GM18909 (cell line): ENCODE results near the gene CAD.
"Not testable (repeated sequence)": the region's sequence is repeated elsewhere in the genome, so short reads cannot be mapped to it uniquely, and the experiment has no call there.

Source experiments
- ATAC-seq: cut with Tn5 transposase; IDR thresholded peaks from one replicate; pipeline ENCODE4 v1.9.1; 2021; ENCODE audit warnings: mild to moderate bottlenecking; ENCODE audit not compliant: unreplicated experiment, poor library complexity

Gene CAD

GRCh38 chr2:27217173-27218121, at the start of gene CAD:
Gene CAD, plus strand, starts transcription at chr2:27217369. Its CDS starts 183 bp downstream, at chr2:27217552.
- ATAC-seq = peak; percentile 74

- no peak for ATAC-seq
These were observed 46.4 kb upstream of the CAD start for GRCh38 chr2:27170581-27171337.

GRCh38 chr2:27171351-27171848, 45.8 kb upstream of the CAD start:
- ATAC-seq = no peak

DNA sequence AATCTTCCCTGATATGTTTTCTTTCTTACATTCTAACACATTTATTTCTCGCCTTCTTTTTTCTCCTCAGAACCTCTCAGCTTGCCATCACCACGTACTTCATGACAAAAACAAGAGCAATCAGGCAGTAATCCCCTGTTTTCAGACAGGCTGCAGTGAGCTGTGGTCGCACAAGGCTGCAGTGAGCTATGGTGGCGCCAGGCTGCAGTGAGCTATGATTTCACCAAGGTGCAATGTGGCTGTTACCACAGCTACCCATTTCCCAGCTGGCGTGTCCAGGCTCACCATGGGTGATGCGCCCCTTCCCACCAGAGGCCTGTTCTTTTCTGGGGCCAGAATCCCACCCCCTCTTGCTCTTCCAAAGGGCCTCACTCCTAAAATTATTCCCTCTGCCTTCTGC, 42.5 kb upstream of the CAD start:
- no peak for ATAC-seq

GRCh38 chr2:27175330-27175729, 41.8 kb upstream of the CAD start:
- no peak for ATAC-seq

DNA sequence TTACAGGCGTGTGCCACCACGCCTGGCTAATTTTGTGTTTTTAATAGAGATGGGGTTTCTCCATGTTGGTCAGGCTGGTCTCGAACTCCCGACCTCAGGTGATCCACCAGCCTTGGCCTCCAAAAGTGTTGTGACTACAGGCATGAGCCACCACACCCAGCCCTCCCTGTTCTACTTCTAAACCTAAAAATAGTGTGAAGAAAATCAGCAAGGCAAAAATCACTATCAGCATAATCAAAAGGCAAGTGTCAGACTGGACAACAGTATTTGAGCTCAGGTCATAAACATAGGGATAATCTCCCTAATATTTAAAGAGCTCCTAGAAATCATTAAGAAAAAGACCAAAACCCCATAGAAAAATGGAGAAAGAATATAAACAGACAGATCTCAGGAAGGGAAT, 41.4 kb upstream of the CAD start:
- ATAC-seq = not testable (repeated sequence)

GRCh38 chr2:27177441-27178351, 39.5 kb upstream of the CAD start:
- no peak for ATAC-seq

DNA sequence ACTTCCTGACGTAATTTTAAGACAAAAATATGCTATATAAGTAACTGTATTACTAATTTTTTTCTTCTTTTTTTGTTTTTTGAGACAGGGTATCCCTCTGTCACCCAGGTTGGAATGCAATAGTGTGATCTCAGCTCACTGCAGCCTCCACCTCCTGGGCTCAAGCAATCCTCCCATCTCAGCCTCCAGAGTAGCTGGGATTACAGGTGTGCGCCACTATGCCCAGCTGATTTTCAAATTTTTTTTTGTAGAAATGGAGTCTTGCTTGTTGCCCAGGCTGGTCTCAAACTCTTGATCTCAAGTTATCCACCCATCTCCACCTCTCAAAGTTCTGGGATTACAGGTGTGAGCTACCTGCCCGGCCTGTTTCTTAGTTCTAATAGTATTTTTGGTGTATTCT, 38.7 kb upstream of the CAD start:
- ATAC-seq = no peak

- no peak for ATAC-seq
These were observed 37.7 kb upstream of the CAD start for GRCh38 chr2:27179344-27180000.

GRCh38 chr2:27182346-27182745, 34.8 kb upstream of the CAD start:
- no peak for ATAC-seq

- ATAC-seq = no peak
These were observed 33.1 kb upstream of the CAD start for GRCh38 chr2:27184115-27184514.

DNA sequence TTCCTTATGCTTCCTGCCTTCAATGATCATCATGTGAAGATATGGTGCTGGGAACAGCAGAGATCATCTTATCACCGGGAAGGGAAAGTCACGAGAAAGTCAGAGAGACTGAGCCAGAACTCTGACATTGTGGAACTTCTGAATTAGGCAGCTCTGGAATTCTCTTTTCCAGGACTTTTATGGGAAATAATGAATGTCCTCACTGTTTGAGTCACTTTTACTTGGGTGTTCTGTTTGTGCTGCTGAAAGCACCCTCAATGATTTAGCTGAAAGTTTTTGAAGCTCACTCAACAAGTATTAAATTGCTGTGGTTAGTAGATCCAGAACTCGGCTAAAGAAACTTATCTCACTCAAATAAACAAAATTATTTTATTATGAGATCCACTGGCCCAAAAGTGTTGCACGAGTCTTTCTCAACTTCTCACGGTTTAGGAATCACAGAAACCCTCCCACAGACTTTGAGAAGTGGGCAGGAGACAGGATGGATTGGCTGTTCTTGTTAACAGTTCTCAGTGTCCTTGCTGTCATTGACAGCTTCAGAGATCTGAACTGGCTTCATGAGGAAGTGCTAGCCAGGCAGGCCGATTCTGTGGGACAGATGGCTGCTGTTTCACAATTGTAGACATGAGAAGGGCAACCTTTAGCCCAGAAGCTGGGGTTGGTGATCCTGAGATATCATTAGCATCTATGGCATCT, 31.7 kb upstream of the CAD start:
- no peak for ATAC-seq

- no peak for ATAC-seq
These were observed 30.4 kb upstream of the CAD start for GRCh38 chr2:27186613-27187345.

GRCh38 chr2:27189989-27190388, 27.2 kb upstream of the CAD start:
- ATAC-seq = no peak

DNA sequence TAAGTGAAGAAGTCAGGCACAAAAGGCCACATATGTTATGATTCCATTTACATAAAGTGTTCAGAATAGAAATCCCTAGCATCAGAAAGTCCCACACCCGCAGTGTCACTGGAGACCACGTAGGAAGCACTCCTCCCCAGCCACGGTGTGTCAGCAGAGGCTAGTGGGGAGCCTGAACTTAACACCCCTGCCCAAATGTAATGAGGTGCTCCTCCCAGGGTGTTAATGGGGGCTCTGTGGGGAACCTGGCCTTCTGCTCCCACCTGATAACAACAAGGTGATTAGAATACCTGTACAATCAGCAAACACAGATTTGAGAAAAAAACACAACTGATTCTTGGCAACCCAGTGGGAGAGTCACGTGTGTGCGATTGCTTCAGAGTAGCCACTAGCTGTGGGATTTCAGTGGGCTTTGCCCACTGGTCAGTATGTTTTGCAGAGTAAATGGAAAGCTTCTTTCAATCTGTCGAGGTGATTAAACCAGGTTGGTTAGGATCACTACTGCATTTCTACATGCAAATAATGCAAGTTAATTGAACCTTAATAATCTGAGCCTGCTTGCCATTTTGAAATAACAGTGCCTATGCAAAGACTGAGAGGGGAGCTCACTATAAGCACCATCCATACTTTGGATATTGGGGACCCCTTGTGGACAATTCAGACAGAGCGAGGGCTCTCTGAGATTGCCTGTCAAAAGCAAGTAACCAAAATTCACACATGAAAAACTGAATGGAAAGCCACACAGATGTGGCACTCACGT, 25.9 kb upstream of the CAD start:
- no peak for ATAC-seq

- no peak for ATAC-seq
These were observed 22.4 kb upstream of the CAD start for GRCh38 chr2:27194538-27195354.

GRCh38 chr2:27195799-27196198, 21.4 kb upstream of the CAD start:
- ATAC-seq = not testable (repeated sequence)
